DOHH2 (cell line): ENCODE results near the gene RAD51D.

ENCODE experiments used
- CTCF ChIP-seq: fragments of 200-600 bp; sonication (generic); IDR thresholded peaks from one replicate; pipeline ENCODE4 v1.5.1; 2014; ENCODE audit warnings: antibody characterized with exemption, mild to moderate bottlenecking, low read depth, low read length; ENCODE audit not compliant: poor library complexity, severe bottlenecking
- EZH2phosphoT487 ChIP-seq: fragments of 200-600 bp; sonication (generic); IDR thresholded peaks from 2 replicates; pipeline ENCODE4 v1.6.1; 2017; ENCODE audit warnings: borderline replicate concordance, mild to moderate bottlenecking, antibody characterized with exemption, low read length, moderate library complexity, mixed read lengths

GRCh38 chr17:35116845-35117244, 2.8 kb downstream of the RAD51D start:
- TF ChIP-seq EZH2phosphoT487 (no peak), CTCF (no peak)
